Astrocyte (in vitro differentiated cells and primary cell): ENCODE measurements around the gene SLC26A2.

Experiments used
- EZH2 ChIP-seq: IDR thresholded peaks from 2 replicates; pipeline ENCODE4 v1.6.1; 2012; ENCODE audit warnings: mild to moderate bottlenecking, low read length, inconsistent platforms; ENCODE audit not compliant: insufficient read depth
- TF ChIP-seq, protein P1 (sequence below): IDR thresholded peaks from 2 replicates; pipeline ENCODE4 v1.5.1; 2011; ENCODE audit warnings: low read depth, mild to moderate bottlenecking, inconsistent platforms, low read length, moderate library complexity; ENCODE audit not compliant: insufficient read depth

- TF ChIP-seq, protein P1, sequence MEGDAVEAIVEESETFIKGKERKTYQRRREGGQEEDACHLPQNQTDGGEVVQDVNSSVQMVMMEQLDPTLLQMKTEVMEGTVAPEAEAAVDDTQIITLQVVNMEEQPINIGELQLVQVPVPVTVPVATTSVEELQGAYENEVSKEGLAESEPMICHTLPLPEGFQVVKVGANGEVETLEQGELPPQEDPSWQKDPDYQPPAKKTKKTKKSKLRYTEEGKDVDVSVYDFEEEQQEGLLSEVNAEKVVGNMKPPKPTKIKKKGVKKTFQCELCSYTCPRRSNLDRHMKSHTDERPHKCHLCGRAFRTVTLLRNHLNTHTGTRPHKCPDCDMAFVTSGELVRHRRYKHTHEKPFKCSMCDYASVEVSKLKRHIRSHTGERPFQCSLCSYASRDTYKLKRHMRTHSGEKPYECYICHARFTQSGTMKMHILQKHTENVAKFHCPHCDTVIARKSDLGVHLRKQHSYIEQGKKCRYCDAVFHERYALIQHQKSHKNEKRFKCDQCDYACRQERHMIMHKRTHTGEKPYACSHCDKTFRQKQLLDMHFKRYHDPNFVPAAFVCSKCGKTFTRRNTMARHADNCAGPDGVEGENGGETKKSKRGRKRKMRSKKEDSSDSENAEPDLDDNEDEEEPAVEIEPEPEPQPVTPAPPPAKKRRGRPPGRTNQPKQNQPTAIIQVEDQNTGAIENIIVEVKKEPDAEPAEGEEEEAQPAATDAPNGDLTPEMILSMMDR = no peak
- no peak for TF ChIP-seq EZH2
These were observed 72.8 kb downstream of the SLC26A2 start for GRCh38 chr5:150033334-150033733.
